Measurements from ENCODE around the gene SPSB2.

The SPSB2 gene

GRCh38 chr12:6851921-6852650, 21.0 kb downstream of the SPSB2 start, which contains the start of gene USP5:
USP5 (plus strand) TSS chr12:6852150; CDS start chr12:6852180, 30 bp downstream.
- peak within 1 kb of the TSS; percentile 92 for H3K27ac ChIP-seq
- peak within 1 kb of the TSS; percentile 77 for H3K4me3 ChIP-seq (ENCODE audit: low read depth, low read length)
- H3K36me3 ChIP-seq = peaks cover 62% of the 10 kb centered on the region
- no peaks in the 10 kb centered on the region for H3K9me3 ChIP-seq (ENCODE audit: severe bottlenecking)
- DNase-seq = peak; percentile 99
- TF ChIP-seq, protein P1, sequence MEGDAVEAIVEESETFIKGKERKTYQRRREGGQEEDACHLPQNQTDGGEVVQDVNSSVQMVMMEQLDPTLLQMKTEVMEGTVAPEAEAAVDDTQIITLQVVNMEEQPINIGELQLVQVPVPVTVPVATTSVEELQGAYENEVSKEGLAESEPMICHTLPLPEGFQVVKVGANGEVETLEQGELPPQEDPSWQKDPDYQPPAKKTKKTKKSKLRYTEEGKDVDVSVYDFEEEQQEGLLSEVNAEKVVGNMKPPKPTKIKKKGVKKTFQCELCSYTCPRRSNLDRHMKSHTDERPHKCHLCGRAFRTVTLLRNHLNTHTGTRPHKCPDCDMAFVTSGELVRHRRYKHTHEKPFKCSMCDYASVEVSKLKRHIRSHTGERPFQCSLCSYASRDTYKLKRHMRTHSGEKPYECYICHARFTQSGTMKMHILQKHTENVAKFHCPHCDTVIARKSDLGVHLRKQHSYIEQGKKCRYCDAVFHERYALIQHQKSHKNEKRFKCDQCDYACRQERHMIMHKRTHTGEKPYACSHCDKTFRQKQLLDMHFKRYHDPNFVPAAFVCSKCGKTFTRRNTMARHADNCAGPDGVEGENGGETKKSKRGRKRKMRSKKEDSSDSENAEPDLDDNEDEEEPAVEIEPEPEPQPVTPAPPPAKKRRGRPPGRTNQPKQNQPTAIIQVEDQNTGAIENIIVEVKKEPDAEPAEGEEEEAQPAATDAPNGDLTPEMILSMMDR (IDR thresholded peaks at IDR 0.05; ENCODE audit: low read depth, low read length) = no peak
- H3K27me3 ChIP-seq (ENCODE audit: insufficient read depth, low read depth, severe bottlenecking) = no peaks in the 10 kb centered on the region

DNA sequence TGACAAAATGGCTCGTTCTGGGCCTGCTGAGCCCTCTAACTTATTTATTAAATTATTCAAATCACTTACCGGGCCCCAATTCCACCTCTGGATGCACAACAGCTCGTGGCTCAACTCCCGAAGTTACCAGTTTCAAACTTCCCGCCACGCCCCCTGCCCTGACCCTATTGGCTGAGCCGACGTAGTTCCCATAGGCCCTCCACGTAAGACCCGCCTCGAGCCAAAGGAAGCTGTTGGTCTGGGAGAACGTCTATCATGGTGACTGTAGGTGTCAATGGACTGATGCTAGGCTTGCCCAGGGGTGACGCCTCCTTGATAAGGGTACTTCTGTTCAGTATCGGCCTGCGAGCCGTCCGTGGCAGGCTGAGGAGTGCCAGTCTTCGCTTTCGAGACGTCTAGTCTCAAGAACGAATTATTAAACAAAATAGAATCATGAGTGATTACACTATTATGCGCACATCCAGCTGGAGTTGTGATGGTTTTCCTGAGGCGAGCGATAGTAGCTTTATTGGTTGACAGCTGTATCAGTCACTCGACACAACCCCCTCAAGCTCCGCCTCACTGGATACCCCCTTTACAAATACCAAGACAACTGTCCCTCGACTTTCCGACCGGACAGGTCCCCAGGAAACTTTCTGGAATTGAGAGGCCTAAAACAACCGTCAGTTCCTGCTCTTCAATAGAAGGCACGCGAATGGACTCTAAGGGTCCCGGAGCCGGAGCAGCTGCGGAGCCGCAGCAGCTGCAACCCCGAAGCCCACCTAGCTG, 21.8 kb downstream of the SPSB2 start, which contains the start of gene CDCA3:
Gene CDCA3 (minus strand): TSS at position 134 of the 768 bp plus-strand sequence. CDS start 334 bp downstream, outside the sequence.
- peak; percentile 97 for DNase-seq
- Histone ChIP-seq H3K27ac (peak within 1 kb of the TSS; percentile 92), H3K36me3 (peaks cover 62% of the 10 kb centered on the region), H3K27me3 (ENCODE audit: insufficient read depth, low read depth, severe bottlenecking) (no peaks in the 10 kb centered on the region), H3K9me3 (ENCODE audit: severe bottlenecking) (no peaks in the 10 kb centered on the region), H3K4me3 (ENCODE audit: low read depth, low read length) (peak within 1 kb of the TSS; percentile 77)
- TF ChIP-seq, protein P1 (IDR thresholded peaks at IDR 0.05; ENCODE audit: low read depth, low read length) = no peak

GRCh38 chr12:6850796-6851152, 22.3 kb downstream of the SPSB2 start:
- Histone ChIP-seq H3K9me3 (ENCODE audit: severe bottlenecking) (no peaks in the 10 kb centered on the region), H3K27me3 (ENCODE audit: insufficient read depth, low read depth, severe bottlenecking) (no peaks in the 10 kb centered on the region), H3K36me3 (peaks cover 62% of the 10 kb centered on the region), H3K27ac (peak overlapping the region; percentile 92), H3K4me3 (ENCODE audit: low read depth, low read length) (peak overlapping the region; percentile 77)
- no peak for DNase-seq
- TF ChIP-seq, protein P1 (IDR thresholded peaks at IDR 0.05; ENCODE audit: low read depth, low read length) = no peak

DNA sequence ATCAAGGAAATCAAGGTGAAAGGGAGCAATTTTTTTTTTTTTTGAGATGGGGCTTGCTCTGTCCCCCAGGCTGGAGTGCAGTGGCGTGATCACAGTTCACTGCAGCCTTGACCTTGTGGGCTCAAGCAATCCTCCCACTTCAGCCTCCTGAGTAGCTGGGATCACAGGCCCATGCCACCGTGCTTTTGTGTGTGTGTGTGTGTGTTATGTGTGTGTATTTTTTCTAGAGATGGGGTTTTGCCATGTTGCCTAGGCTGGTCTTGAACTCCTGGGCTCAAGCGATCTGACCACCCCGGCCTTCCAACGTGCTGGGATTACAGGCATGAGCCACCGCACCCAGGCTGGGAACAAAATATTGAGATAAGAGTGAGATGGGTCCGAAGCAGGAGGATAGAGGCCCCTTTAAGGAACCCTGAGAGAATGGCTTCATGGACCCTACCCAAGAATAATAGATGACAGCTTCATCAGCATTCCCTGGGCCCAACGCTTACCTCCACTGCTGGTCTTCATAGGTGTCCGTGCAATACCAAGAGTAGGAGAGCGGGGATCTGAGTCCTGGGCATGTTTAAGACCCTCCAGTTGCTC, 23.0 kb downstream of the SPSB2 start:
- Histone ChIP-seq H3K4me3 (ENCODE audit: low read depth, low read length) (peak overlapping the region; percentile 77), H3K9me3 (ENCODE audit: severe bottlenecking) (no peaks in the 10 kb centered on the region), H3K36me3 (peaks cover 65% of the 10 kb centered on the region), H3K27me3 (ENCODE audit: insufficient read depth, low read depth, severe bottlenecking) (no peaks in the 10 kb centered on the region), H3K27ac (peak overlapping the region; percentile 92)
- TF ChIP-seq, protein P1 (IDR thresholded peaks at IDR 0.05; ENCODE audit: low read depth, low read length) = no peak
- no peak for DNase-seq

DNA sequence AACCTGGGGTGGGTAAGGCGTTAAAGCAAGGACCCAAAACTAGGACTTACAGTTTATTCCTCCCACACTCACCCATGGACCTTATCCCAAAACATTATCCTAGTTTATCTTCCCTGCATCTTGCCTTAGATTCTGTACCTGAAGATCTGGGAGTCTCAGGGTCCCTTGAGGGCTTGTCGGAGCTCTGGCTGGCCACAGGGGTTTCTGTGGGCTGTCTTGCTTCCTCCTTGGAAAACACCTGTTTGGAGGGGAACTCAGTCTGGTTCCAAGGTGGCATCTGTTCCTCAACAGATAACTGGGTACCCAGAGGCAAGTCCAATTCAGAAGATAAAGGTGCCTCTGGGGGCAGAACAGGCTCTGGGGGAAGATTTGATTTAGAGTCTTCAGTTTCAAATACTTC, 23.7 kb downstream of the SPSB2 start:
- H3K4me3 ChIP-seq (ENCODE audit: low read depth, low read length) = no peak overlapping the region
- H3K27me3 ChIP-seq (ENCODE audit: insufficient read depth, low read depth, severe bottlenecking) = no peaks in the 10 kb centered on the region
- peaks cover 71% of the 10 kb centered on the region for H3K36me3 ChIP-seq
- no peaks in the 10 kb centered on the region for H3K9me3 ChIP-seq (ENCODE audit: severe bottlenecking)
- TF ChIP-seq, protein P1 (IDR thresholded peaks at IDR 0.05; ENCODE audit: low read depth, low read length) = no peak
- no peak for DNase-seq
- H3K27ac ChIP-seq = peak overlapping the region; percentile 92
